Uterus (tissue), 4 donors: Measurements from ENCODE around the gene TICAM1. TPM values are rescaled to one million over a fixed set of nuclear protein-coding genes. Genes with fewer than 3 reads are reported as not detected.
"Not testable (repeated sequence)": the region's sequence is repeated elsewhere in the genome, so short reads cannot be mapped to it uniquely, and the experiment has no call there.

Experiments
- DNase-seq, 2 donors: peaks; one replicate each; pipeline ENCODE4 v3.0.0-alpha.2; 2019 to 2020
- H3K27ac ChIP-seq, 2 donors: fragments of 200-600 bp; sonication (generic); 1 replicate in 1 of 2; 2 replicates in 1 of 2; pipeline ENCODE4 v1.5.1; 2016 to 2018
- H3K27me3 ChIP-seq, 2 donors: fragments of 200-600 bp; sonication (generic); one replicate each; pipeline ENCODE4 v1.5.1; 2018 to 2019; ENCODE audit warnings: control low read depth in 1 of 2
- H3K36me3 ChIP-seq, 2 donors: fragments of 200-600 bp; sonication (generic); one replicate each; pipeline ENCODE4 v1.5.1; 2019; ENCODE audit warnings: control low read depth in 1 of 2
- H3K4me1 ChIP-seq, 2 donors: fragments of 200-600 bp; sonication (generic); one replicate each; pipeline ENCODE4 v1.5.1; 2018 to 2019; ENCODE audit warnings: control low read depth in 1 of 2
- H3K4me3 ChIP-seq, 2 donors: fragments of 200-600 bp; sonication (generic); 1 replicate in 1 of 2; 2 replicates in 1 of 2; pipeline ENCODE4 v1.5.1; 2018 to 2019; ENCODE audit warnings: mild to moderate bottlenecking in 1 of 2
- H3K9me3 ChIP-seq, 2 donors: fragments of 200-600 bp; sonication (generic); one replicate each; pipeline ENCODE4 v1.5.1; 2019; ENCODE audit warnings: control low read depth in 1 of 2
- POLR2A ChIP-seq, 2 donors: fragments of 450-650 bp; IDR thresholded peaks; one replicate each; pipeline ENCODE4 v1.6.1; 2016; ENCODE audit warnings: antibody characterized with exemption in 2 of 2, mild to moderate bottlenecking in 1 of 2, moderate library complexity in 1 of 2
- intact Hi-C: fragments of 100-400 bp; cut with DNase I; formaldehyde crosslinking; loops from one replicate; pipeline ENCODE4 v1.15.1; 2023; ENCODE audit warnings: low total_unique reads
- total RNA-seq, 4 donors: library from RNA; depleted of rRNA in 3 of 4; stranded (reverse); fragments of >200 nt in 3 of 4; gene quantifications; one replicate each; pipeline versions ENCODE4 v1.1.0 to v1.2.4, GENCODE V29; 2014 to 2023
- TF ChIP-seq, protein P1 (sequence below), 4 experiments: fragments of 200-600 bp in 2 of 4; fragments of 450-650 bp in 2 of 4; sonication (generic) in 2 of 4; IDR thresholded peaks; one replicate each; pipeline ENCODE4 v1.5.1; 2016 to 2019; ENCODE audit warnings: antibody characterized with exemption in 4 of 4, mild to moderate bottlenecking in 2 of 4, moderate library complexity in 1 of 4
- donor health status: DM: yes; HTN: yes; CAD: no.

TICAM1 gene
- total RNA-seq, 4 donors from 2014 or later = under 0.01 to 13.0 (median 2.3) TPM

DNA sequence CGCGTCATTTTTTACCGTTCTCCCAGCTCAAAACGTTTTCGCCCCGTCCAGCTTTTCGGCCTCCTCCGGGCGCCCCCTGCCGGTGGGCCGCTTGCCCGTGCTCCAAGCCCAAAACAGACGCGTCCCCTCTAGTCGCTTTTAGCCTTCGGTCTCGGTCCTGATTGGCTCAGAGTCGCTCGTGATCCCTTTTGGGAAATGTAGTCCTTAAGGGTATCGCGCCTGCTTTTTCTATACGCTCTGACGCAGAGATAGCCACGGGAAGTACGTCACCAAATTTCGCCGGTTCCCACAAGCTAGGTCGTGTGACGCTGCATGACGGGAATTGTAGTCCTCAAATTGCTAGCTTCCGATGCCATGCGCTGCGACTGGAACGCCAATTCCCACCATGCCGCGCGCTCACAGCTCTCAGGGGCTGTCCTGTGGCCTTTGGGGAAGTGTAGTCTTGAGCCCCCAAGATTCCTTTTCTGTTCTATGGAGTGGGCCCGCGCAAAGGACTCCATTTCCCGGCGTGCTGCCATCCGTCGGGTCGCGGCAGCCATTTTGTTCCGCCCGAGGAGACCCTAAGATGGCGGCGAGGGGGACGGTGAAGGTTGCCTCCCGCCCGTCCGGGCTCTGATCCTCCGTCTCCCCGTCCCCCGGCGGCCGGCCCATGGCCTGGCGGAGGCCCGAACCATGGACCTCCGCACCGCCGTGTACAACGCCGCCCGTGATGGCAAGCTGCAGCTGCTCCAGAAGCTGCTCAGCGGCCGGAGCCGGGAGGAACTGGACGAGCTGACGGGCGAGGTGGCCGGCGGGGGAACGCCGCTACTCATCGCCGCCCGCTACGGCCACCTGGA lies 40.1 kb downstream of the TICAM1 start, which contains the start of gene FEM1A:
TSS of gene FEM1A (plus strand) at position 552 of the 836 bp plus-strand sequence. CDS start at position 673, 121 bp downstream.
- peak; percentile 99 to 100 for DNase-seq

DNA sequence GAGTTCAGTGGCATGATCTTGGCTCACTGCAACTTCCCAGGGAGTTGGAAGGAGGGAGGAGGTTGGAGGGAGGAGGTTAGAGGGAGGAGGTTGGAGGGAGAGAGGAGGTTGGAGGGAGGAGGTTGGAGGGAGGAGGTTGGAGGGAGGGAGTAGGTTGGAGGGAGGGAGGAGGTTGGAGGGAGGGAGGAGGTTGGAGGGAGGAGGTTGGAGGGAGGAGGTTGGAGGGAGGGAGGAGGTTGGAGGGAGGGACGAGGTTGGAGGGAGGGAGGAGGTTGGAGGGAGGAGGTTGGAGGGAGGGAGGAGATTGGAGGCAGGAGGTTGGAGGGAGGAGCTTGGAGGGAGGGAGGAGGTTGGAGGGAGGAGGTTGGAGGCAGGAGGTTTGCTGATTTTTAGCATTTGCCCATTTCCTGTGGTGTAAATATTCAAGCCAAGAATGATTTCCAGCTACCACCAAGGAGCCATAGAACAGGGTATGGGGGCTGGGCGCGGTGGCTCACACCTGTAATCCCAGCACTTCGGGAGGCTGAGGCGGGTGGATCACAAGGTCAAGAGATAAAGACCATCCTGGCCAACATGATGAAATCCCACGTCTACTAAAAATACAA lies 45.0 kb downstream of the TICAM1 start:
- intact Hi-C loops = loop anchor here (5.0 kb wide), 1 partner anchor 59 kb away; no protein-coding TSS in a partner anchor
- H3K4me3 ChIP-seq, H3K36me3 ChIP-seq, H3K4me1 ChIP-seq, H3K27me3 ChIP-seq, H3K27ac ChIP-seq, DNase-seq, H3K9me3 ChIP-seq: not testable (repeated sequence)

More for the DNA sequence above, 40.1 kb downstream of the TICAM1 start, which contains the start of gene FEM1A:
- TF ChIP-seq, protein P1, sequence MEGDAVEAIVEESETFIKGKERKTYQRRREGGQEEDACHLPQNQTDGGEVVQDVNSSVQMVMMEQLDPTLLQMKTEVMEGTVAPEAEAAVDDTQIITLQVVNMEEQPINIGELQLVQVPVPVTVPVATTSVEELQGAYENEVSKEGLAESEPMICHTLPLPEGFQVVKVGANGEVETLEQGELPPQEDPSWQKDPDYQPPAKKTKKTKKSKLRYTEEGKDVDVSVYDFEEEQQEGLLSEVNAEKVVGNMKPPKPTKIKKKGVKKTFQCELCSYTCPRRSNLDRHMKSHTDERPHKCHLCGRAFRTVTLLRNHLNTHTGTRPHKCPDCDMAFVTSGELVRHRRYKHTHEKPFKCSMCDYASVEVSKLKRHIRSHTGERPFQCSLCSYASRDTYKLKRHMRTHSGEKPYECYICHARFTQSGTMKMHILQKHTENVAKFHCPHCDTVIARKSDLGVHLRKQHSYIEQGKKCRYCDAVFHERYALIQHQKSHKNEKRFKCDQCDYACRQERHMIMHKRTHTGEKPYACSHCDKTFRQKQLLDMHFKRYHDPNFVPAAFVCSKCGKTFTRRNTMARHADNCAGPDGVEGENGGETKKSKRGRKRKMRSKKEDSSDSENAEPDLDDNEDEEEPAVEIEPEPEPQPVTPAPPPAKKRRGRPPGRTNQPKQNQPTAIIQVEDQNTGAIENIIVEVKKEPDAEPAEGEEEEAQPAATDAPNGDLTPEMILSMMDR (IDR thresholded peaks at IDR 0.05) = peak; percentile 94 to 99 (median 97)
- peak; percentile 56 to 75 for TF ChIP-seq POLR2A (IDR thresholded peaks at IDR 0.05)
- H3K36me3 ChIP-seq = no peaks in the 10 kb centered on the region
- peak within 1 kb of the TSS; percentile 86 to 96 for H3K27ac ChIP-seq
- no peaks in the 10 kb centered on the region for H3K9me3 ChIP-seq
- H3K4me1 ChIP-seq = peaks cover 0 to 15% of the 10 kb centered on the region in 2 donors
- H3K27me3 ChIP-seq = no peaks in the 10 kb centered on the region
- H3K4me3 ChIP-seq = peak within 1 kb of the TSS; percentile 83 to 95
- intact Hi-C loops = no loop called here

DNA sequence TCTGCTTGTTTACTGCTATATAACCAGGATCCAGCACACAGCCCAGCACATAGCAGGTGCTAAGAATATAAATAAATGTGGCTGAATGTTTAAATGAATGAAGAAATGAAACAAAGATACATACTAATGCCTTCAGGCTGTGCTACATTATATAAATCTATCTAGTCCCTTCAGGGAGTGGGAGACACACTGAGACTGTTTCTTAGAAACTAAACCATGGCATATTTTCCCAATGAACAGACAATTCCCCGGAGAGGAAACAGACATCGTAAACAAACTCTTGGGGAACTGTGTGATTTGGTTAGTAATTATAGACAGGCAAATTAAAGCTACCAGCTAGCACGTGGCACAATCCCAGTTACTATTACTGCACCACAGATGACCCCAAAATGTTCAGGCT lies 49.7 kb downstream of the TICAM1 start:
- no peaks in the 10 kb centered on the region for H3K9me3 ChIP-seq
- H3K4me1 ChIP-seq = no peaks in the 10 kb centered on the region
- H3K27me3 ChIP-seq = no peaks in the 10 kb centered on the region
- intact Hi-C loops = no loop called here
- TF ChIP-seq, protein P1 (IDR thresholded peaks at IDR 0.05) = no peak
- no peak for TF ChIP-seq POLR2A (IDR thresholded peaks at IDR 0.05)
- no peak for DNase-seq
- H3K27ac ChIP-seq = no peak overlapping the region
- H3K36me3 ChIP-seq = no peaks in the 10 kb centered on the region
- no peak overlapping the region for H3K4me3 ChIP-seq

DNA sequence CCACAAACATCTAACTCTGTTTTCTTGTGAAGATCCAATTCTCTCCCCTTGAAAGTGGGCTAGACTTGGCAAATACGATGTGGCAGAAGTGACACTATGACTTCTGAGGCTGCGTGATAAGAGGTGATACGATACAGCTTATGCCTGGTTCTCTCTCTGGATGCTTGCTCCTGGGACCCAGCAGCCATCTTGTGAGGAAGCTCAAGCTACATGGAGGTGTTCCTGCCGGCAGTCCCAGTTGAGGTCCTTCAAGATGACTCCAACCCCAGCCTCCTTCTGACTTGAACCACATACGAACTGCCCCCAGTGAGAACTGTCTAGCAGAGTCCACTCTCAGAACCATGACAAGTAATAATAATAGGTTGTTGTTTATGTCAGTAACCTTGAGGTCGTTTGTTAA lies 50.7 kb downstream of the TICAM1 start:
- no peak for TF ChIP-seq POLR2A (IDR thresholded peaks at IDR 0.05)
- TF ChIP-seq, protein P1 (IDR thresholded peaks at IDR 0.05) = no peak
- H3K36me3 ChIP-seq = no peaks in the 10 kb centered on the region
- intact Hi-C loops = no loop called here
- DNase-seq = no peak
- no peak overlapping the region for H3K27ac ChIP-seq
- no peaks in the 10 kb centered on the region for H3K4me1 ChIP-seq
- H3K4me3 ChIP-seq = no peak overlapping the region
- H3K27me3 ChIP-seq = no peaks in the 10 kb centered on the region
- no peaks in the 10 kb centered on the region for H3K9me3 ChIP-seq

DNA sequence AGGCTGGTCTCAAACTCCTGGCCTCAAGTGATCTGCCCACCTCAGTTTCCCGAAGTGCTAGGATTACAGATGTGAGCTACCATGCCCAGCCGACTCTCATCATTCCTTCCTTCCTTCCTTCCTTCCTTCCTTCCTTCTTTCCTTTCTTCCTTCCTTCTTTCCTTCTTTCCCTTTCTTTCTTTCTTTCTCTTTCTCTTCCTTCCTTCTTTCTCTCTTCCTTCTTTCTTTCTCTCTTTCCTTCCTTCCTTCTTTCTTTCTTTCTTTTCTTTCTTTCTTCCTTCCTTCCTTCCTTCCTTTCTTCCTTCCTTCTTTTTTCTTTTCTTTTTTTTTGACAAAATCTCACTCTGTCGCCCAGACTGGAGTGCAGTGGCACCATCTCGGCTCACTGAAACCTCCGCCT lies 53.4 kb downstream of the TICAM1 start:
- H3K27me3 ChIP-seq, H3K9me3 ChIP-seq, DNase-seq, H3K27ac ChIP-seq, H3K4me3 ChIP-seq, H3K36me3 ChIP-seq, H3K4me1 ChIP-seq, intact Hi-C loops: not testable (repeated sequence)
